HG03558 (cell line): Measurements from ENCODE around the gene TAS2R43.
A peak's percentile ranks its signal among the peaks of the same experiment; 100 is the strongest.
"Not testable (repeated sequence)": the region's sequence is repeated elsewhere in the genome, so short reads cannot be mapped to it uniquely, and the experiment has no call there.

Experiments
- ATAC-seq: cut with Tn5 transposase; IDR thresholded peaks from one replicate; pipeline ENCODE4 v1.9.1; 2021; ENCODE audit warnings: moderate number of reproducible peaks; ENCODE audit not compliant: unreplicated experiment; ENCODE audit errors: extremely low read depth

The TAS2R43 gene, protein sequence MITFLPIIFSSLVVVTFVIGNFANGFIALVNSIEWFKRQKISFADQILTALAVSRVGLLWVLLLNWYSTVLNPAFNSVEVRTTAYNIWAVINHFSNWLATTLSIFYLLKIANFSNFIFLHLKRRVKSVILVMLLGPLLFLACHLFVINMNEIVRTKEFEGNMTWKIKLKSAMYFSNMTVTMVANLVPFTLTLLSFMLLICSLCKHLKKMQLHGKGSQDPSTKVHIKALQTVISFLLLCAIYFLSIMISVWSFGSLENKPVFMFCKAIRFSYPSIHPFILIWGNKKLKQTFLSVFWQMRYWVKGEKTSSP

DNA sequence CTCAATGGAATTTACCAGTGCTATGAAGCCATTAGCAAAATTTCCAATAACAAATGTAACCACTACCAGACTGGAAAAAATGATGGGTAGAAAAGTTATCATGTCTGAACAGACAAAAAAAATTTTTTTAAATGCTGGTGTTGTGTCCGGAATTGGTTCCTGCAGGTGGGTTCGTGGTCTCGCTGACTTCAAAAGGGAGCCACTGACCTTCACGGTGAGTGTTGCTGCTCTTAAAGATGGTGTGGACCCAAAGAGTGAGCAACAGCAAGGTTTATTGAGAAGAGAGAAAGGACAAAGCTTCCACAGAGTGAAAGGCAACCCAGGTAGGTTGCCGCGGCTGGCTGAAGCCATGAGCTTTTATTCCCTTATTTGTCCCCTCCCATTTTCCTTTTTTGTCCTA is at the start of gene TAS2R43:
Gene TAS2R43 (minus strand): TSS at position 186 of the 400 bp plus-strand sequence. CDS start 84 bp downstream, at position 102.
- no peak for ATAC-seq

DNA sequence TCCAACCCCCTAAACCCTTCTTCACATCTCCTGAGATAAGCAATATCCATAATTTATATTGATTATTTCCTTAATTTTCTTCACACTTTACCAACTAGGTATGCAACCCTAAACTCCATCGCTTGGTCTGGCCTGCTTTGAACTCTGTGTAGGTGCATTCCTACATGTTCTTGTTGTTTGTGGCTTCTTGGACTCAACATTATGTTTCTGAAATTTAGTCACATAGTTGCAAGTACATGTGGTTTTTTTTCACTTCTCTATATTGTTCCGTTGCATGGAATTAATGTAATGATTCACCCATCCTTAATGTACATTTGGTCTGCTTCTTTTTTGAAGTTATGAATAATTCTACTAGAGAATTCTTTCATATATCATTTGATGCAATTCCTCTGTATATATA is 44.0 kb upstream of the TAS2R43 start:
- no peak for ATAC-seq

DNA sequence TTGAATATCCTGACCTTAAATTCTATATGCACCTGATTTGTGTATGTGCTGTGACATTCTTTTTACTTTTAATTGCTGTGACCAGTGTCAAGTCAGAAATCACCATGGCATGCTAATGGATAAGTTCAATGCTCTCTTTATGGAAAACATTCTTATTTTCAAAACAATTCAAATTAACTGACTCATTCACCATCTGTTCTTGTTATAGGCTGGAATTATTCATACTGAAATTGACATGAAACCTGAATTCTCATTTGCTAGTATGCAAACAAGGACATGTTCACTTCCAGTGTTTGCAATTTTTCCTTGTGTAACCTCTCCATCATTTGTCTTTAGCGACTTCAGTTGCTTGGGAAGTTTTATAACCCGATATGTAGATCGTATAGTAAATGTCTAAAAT is 42.2 kb upstream of the TAS2R43 start, which contains the start of gene TAS2R30:
Gene TAS2R30 (minus strand): TSS at position 340 of the 400 bp plus-strand sequence. CDS start 400 bp downstream, outside the sequence.
- no peak for ATAC-seq

DNA sequence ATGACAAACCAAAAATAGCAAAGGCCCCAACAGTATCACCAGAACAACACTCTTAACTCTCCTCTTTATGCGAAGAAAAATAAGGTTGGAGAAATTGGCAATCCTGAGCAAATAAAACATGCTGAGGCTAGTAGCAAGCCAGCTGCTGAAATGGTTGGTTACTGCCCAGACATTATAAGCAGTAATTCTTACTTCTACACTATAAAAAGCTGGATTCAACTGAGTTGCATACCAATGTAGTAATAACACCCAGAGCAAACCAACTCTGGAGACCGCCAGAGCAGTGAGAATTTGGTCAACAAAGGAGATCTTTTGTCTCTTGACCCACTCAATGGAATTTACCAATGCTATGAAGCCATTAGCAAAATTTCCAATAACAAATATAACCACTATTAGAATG is 41.7 kb upstream of the TAS2R43 start:
- ATAC-seq: no peak

DNA sequence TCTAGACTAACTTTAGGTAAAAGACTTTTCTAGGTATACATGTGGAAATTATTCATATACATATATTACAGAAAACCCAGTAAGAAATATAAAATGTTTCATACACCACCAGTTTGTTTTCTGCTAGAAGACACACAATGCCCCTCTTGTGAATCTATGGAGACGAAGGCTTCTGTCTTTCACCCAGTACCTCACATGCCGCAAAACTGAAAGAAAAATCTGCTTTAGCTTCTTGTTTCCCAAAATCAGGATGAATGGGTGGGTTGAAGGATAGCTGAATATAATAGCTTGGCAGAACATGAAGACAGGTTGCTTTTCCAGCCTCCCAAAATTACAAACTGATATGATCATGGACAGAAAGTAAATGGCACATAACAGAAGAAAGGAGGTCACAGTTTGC is 41.0 kb upstream of the TAS2R43 start:
- no peak for ATAC-seq

DNA sequence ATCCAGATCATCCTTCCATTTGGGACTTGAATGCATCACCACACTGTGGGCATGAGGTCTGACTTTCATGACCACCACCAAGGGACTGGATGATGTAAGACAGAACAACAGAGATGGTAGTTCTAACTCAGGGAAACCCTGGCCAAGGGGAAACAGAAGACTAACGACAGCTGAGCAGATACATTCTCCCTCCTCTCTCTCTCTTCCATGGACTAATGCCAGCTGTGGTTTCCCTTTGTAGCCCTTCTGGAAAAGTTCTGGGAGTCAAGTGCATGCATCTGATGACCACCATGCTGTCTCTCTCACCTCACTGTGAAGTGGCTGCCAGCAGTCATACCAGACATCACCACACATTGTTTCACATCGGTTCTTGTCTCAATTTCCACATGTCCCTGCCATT is 38.9 kb upstream of the TAS2R43 start:
- no peak for ATAC-seq

DNA sequence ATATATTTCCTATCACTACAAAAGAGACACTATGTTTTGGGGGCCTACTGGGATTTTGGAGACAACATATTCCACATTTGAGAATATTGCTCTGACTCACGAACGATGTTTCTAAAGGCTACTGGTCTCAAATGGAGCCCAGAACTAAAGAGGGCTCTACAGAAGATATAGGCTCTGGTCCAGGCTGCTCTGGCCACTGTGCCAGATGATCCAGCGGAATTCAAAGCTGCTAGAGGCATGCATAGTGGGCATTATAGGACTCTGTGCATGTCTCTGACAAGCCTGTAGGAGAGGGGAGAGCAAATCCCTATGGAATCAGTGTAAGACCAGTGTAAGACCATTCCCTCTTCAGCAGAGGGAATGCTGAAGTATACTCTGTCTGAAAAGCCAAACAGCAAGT is 38.3 kb upstream of the TAS2R43 start:
- ATAC-seq: no peak

DNA sequence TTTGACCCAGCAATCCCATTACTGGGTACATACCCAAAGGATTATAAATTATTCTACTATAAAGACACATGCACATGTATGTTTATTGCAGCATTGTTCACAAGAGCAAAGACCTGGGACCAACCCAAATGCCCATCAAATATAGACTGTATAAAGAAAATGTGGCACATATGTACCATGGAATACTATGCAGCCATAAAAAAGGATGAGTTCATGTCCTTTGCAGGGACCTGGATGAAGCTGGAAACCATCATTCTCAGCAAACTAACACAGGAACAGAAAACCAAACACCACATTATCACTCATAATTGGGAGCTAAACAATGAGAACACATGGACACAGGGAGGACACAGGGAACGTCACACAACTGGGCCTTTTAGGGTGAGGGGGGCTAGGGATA is 22.0 kb upstream of the TAS2R43 start:
- ATAC-seq: not testable (repeated sequence)

DNA sequence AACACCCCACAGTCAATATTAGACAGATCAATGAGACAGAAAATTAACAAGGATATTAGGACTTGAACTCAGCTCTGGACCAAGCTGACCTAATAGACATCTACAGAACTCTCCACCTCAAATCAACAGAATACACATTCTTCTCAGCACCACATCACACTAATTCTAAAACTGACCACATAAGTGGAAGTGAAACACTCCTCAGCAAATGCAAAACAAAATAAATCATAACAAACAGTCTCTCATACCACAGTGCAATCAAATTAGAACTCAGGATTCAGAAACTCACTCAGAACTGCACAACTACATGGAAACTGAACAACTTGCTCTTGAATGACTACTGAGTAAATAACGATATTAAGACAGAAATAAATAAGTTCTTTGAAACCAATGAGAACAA is 19.1 kb upstream of the TAS2R43 start:
- ATAC-seq: not testable (repeated sequence)

DNA sequence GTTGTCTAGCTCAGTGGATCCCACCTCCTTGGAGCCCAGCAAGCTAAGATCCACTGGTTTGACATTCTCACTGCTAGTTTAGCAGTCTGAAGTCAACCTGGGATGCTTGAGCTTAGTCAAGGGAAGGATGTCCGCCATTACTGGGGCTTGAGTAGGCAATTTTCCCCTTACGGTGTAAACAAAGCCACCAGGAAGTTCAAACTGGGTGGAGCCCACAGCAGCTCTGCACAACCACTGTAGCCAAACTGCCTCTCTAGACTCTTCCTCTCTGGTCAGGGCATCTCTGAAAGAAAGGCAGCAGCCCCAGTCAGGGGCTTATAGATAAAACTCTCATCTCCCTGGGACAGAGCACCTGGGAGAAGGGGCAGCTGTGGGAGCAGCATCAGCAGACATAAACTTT is 16.7 kb upstream of the TAS2R43 start:
- no peak for ATAC-seq

DNA sequence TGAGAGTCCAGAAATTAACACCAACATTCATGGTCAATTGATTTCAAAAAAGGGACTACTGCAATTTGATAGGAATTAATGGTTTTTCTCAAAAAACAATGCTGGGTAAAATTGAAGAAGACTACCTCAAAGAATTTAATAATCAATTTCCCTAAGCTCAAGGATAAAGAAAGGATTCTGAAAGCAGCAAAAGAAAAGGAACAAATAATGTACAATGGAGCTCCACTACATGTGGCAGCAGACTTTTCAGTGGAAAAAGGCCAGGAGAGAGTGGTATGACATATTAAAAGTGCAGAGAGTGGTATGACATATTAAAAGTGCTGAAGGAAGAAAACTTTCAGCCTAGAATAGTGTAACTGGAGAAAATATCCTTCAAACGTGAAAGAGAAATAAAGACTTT is 15.6 kb upstream of the TAS2R43 start:
- ATAC-seq: no peak

DNA sequence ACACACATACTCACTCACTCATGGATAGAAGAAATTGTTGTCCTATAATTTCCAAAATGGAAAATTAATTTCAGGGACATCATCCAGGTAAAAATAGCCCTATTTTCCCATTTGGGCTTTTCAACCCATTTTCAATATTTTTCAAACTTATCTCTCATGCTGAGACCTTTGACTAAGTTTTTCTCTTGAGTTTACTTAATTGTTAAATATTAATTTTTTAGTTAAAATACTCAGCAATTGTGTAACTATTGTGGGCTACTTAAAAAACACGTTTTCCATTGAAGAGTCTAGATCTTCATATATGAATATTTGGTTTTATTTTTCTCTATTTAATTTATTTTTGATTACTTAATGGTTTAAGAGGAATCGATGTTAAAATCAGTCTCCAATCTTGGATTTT is 14.2 kb upstream of the TAS2R43 start:
- ATAC-seq: no peak

DNA sequence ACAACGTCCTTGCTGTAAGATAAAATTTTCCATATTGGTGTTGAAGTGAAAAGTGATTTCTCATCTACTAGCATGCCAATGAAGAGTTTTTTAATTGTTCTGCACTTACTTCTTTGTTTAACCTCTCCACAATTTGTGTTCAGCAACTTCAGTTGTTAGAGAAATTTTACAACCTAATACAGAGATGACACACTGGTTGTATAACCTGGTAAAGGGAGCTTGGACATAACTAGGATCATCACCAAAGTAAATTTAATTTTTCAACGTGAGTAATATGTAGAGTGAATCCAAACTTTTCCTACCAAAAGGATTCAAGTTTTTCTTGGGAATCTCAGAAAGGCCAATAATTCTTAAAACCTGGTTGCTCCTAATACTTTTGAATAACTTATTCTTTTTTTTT is 13.4 kb upstream of the TAS2R43 start:
- no peak for ATAC-seq

DNA sequence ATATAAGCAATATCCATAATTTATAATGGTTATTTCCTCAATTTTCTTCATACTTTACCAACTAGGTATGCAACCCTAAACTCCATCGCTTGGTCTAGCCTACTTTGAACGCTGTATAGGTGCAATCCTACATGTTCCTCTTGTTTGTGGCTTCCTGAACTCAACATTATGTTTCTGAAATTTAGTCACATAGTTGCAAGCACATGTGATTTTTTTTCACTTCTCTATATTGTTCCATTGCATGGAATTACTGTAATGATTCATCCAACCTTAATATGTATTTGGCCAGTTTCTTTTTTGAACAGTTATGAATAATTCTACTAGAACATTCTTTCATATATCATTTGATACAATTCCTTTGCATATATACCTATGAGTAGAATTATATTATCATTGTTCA is 2.8 kb upstream of the TAS2R43 start:
- ATAC-seq: not testable (repeated sequence)

DNA sequence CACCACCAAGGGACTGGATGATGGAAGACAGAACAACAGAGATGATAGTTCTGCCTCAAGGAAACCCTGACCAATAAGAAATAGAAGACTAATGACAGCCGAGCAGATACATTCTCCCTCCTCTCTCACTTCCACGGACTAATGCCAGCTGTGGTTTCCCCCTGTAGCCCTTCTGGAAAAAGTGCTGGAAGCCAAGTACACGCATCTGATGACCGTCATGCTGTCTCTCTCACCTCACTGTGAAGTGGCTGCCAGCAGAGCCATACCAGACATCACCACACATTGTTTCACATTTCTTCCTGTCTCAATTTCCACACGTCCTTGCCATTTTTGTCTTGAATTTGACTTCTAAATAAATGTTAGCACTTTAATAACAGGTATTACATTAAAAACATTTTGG is 2.9 kb downstream of the TAS2R43 start:
- no peak for ATAC-seq

DNA sequence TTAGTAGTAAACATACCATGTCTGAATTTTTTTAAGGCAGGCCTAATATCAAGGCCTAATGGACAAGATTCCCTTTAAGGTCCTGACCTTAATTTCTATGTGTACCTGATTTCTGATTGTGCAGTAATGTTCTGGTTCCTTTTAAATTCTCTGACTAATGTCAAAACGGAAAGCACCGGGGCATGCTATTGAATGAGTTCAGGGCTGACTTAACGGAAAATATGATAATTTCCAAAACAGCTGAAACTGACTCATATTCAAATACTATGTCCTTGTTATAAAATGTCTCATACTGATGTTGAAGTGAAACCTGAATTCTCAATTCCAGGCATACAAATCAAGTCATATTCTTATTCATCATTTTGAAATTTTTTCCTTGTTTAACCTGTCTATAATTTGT is 6.7 kb downstream of the TAS2R43 start:
- ATAC-seq: peak; percentile 59

DNA sequence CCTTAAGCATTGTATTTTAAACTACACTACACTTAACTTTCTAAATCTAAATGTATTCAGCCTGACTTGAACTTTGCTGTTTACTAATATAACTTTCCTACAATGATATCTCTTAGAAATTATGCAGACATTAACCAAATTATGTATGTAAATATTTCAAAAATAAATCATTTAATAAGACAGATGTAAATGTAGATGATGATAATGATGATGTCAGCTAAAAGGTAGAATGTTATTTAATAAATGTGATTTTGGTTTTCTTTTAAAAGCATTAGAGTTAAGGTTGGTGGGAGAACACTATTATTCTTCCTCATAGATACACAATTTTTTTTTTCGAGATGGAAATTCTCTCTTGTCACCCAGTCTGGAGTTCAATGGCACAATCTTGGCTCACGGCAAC is 10.1 kb downstream of the TAS2R43 start:
- no peak for ATAC-seq

DNA sequence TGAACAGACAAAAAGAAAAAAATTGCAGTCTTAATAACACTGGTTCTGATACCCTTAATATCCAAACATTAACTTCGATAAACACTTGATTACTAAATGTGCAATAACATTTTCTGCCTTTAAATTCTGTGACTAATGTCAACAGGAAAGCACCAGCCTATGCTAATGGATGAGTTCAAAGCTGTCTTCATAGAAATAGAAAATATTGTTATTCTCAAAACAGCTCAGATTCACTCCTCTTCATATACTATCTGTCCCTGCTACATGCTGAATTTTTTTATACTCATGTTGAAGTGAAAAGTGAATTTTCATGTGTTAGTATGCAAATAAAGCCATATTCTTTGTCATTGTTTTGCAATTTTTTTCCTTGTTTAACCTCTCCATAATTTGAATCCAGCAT is 13.9 kb downstream of the TAS2R43 start:
- ATAC-seq: no peak

DNA sequence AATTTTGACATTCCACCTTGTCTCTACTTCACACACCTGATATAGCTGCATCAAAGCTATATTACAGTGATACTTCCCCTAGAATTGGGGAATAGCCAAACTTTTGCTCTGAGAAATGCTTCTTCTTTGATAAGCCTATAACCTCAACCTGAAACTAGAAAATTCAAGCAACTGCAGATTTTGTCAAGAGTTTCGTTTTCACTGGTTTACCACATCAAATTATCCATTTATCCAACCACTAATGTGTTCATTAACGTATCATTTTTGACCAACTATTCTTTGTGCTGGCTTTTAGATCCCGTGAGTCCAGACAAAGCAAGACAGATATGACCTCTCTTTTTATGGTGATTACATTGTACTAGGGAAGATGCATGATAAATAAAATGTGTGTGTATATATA is 16.5 kb downstream of the TAS2R43 start:
- ATAC-seq: no peak

DNA sequence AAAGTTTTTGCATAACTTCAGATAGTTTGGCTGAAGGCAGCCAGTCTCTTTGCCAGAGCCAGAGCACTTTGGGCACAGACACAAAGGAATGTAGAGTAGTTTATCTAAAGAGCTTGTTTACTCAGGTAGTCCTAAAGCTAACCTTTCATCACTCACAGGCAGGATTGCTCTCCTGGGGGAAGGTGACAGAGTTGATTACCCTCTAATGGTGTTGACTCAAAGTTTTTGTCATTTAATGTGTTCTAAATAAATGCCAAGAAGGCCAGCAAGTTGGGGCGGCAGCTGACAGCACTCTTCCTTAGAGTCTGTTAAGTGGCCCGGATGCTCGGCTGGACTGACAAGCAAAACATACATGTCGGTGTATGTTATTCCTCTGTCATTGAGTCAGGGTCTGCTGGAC is 20.7 kb downstream of the TAS2R43 start:
- ATAC-seq: no peak

DNA sequence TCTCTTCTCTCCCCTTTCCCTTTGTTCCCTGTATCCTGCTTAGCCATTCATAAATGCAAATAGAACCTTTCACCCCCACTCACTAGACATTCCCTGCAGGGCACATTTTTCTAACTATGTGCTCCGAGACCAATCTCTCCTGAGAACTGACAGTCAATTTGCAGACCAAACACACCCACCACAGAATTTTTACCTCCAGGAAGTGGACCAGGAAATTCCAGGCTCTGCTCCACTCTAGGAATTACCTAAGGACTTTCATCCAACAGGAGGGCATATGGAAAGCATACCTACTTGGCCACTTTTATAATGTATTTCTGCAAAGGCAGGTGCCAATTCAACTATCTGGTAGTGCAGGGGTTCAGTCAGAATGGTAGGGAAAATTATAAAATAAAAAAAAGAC is 21.1 kb downstream of the TAS2R43 start:
- no peak for ATAC-seq

DNA sequence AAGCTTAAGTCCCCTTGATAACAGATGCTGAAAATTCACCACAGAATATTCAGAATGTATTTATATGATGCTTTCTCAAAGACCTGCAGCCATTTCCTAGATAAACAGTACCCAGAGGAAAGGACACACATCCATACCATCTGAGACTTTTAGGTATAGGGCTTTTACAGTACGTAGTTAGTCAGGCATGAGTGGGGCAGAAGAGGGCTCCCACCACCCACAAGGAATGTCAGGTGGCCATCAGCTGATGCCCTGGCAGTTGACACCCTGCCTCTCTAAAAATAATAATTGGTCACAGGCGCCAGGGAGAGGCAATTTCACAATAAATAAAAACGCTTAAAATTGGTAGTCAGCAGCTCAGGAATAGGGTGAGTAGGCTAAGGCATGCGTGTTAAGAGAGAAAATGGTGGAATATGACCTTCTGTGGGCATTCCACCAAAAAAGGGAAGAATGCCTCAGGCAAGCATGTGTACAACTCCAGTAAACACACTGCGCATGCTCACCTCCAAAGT is 22.2 kb downstream of the TAS2R43 start:
- ATAC-seq: no peak
